ENCODE measurements around the gene MOB3B.

GRCh38 chr9:27519466-27520465, 9.8 kb downstream of the MOB3B start:
- TF ChIP-seq POLR2A (IDR thresholded peaks at IDR 0.05) (no peak), CTCF (IDR thresholded peaks at IDR 0.05) (no peak)
